Measurements from ENCODE around the gene DECR2. TPM values are rescaled to one million over a fixed set of nuclear protein-coding genes. Genes with fewer than 3 reads are reported as not detected.

DECR2 gene
- total RNA-seq, 1 donor from 2014 or later: 20.8 TPM

- TF ChIP-seq CTCF (conservative IDR thresholded peaks at IDR 0.05; ENCODE audit: low read depth, low read length): peak; percentile 26
- peak within 1 kb of the TSS; percentile 90 for H3K4me3 ChIP-seq (ENCODE audit: low read depth, low read length)
- DNase-seq (ENCODE audit: low read depth): no peak
Observed at GRCh38 chr16:425082-425718, 23.5 kb downstream of the DECR2 start, which contains the start of gene RAB11FIP3. RAB11FIP3 (plus strand) TSS chr16:425649; CDS start chr16:426007, 358 bp downstream.

GRCh38 chr16:425740-426114 lies 24.0 kb downstream of the DECR2 start:
- peak overlapping the region; percentile 90 for H3K4me3 ChIP-seq (ENCODE audit: low read depth, low read length)
- TF ChIP-seq CTCF (conservative IDR thresholded peaks at IDR 0.05; ENCODE audit: low read depth, low read length): no peak
- no peak for DNase-seq (ENCODE audit: low read depth)

- H3K4me3 ChIP-seq (ENCODE audit: low read depth, low read length): peak overlapping the region; percentile 90
- no peak for TF ChIP-seq CTCF (conservative IDR thresholded peaks at IDR 0.05; ENCODE audit: low read depth, low read length)
- no peak for DNase-seq (ENCODE audit: low read depth)
Observed at GRCh38 chr16:426115-426905, 24.6 kb downstream of the DECR2 start.

GRCh38 chr16:426906-427249 lies 25.2 kb downstream of the DECR2 start:
- TF ChIP-seq CTCF (conservative IDR thresholded peaks at IDR 0.05; ENCODE audit: low read depth, low read length): no peak
- peak overlapping the region; percentile 90 for H3K4me3 ChIP-seq (ENCODE audit: low read depth, low read length)
- DNase-seq (ENCODE audit: low read depth): no peak

- TF ChIP-seq CTCF (conservative IDR thresholded peaks at IDR 0.05; ENCODE audit: low read depth, low read length): no peak
- no peak for DNase-seq (ENCODE audit: low read depth)
- H3K4me3 ChIP-seq (ENCODE audit: low read depth, low read length): peak overlapping the region; percentile 90
Observed at GRCh38 chr16:427250-427649, 25.6 kb downstream of the DECR2 start.

GRCh38 chr16:430904-431303 lies 29.2 kb downstream of the DECR2 start:
- no peak for DNase-seq (ENCODE audit: low read depth)
- no peak for TF ChIP-seq CTCF (conservative IDR thresholded peaks at IDR 0.05; ENCODE audit: low read depth, low read length)
- H3K4me3 ChIP-seq (ENCODE audit: low read depth, low read length): no peak overlapping the region
